Neuron (in vitro differentiated cells): ENCODE measurements around the gene DLGAP5.

Experiments used
- H2AFZ ChIP-seq: one replicate; pipeline ENCODE4 v1.6.1; 2013; ENCODE audit warnings: low read depth, mild to moderate bottlenecking, inconsistent platforms, low read length, moderate library complexity
- H3K27me3 ChIP-seq: one replicate; pipeline ENCODE4 v1.6.1; 2013; ENCODE audit warnings: low read length; ENCODE audit not compliant: insufficient read depth
- H3K36me3 ChIP-seq: one replicate; pipeline ENCODE4 v1.6.1; 2013; ENCODE audit warnings: low read length; ENCODE audit not compliant: insufficient read depth
- H3K4me1 ChIP-seq: one replicate; pipeline ENCODE4 v1.6.1; 2013; ENCODE audit warnings: low read length; ENCODE audit not compliant: insufficient read depth
- H3K4me3 ChIP-seq: 2 replicates; pipeline ENCODE4 v1.5.1; 2013; ENCODE audit warnings: mild to moderate bottlenecking, low read length, moderate library complexity
- H3K9me3 ChIP-seq: one replicate; pipeline ENCODE4 v1.6.1; 2013; ENCODE audit warnings: low read length

DLGAP5 gene

GRCh38 chr14:55107766-55108554, 83.4 kb downstream of the DLGAP5 start:
- Histone ChIP-seq H3K9me3 (peaks cover 2% of the 10 kb centered on the region), H2AFZ (peak overlapping the region; percentile 21), H3K4me3 (no peak overlapping the region), H3K27me3 (no peaks in the 10 kb centered on the region), H3K36me3 (no peaks in the 10 kb centered on the region), H3K4me1 (peaks cover 14% of the 10 kb centered on the region)

GRCh38 chr14:55105991-55106390, 85.4 kb downstream of the DLGAP5 start:
- peaks cover 2% of the 10 kb centered on the region for H3K9me3 ChIP-seq
- no peaks in the 10 kb centered on the region for H3K36me3 ChIP-seq
- no peaks in the 10 kb centered on the region for H3K27me3 ChIP-seq
- H3K4me1 ChIP-seq = peaks cover 27% of the 10 kb centered on the region
- H2AFZ ChIP-seq = no peak overlapping the region
- no peak overlapping the region for H3K4me3 ChIP-seq

- Histone ChIP-seq H3K27me3 (no peaks in the 10 kb centered on the region), H3K9me3 (peaks cover 2% of the 10 kb centered on the region), H3K4me3 (no peak overlapping the region), H3K36me3 (no peaks in the 10 kb centered on the region), H3K4me1 (peaks cover 27% of the 10 kb centered on the region), H2AFZ (no peak overlapping the region)
Observed at GRCh38 chr14:55103971-55104954, 87.1 kb downstream of the DLGAP5 start.

- peaks cover 2% of the 10 kb centered on the region for H3K9me3 ChIP-seq
- peaks cover 26% of the 10 kb centered on the region for H3K4me1 ChIP-seq
- no peaks in the 10 kb centered on the region for H3K36me3 ChIP-seq
- H2AFZ ChIP-seq = peak overlapping the region; percentile 52
- H3K27me3 ChIP-seq = no peaks in the 10 kb centered on the region
- H3K4me3 ChIP-seq = peak overlapping the region; percentile 23
Observed at GRCh38 chr14:55103005-55103640, 88.3 kb downstream of the DLGAP5 start.

GRCh38 chr14:55102141-55102621, 89.2 kb downstream of the DLGAP5 start:
- Histone ChIP-seq H3K4me3 (peak overlapping the region; percentile 23), H3K4me1 (peaks cover 19% of the 10 kb centered on the region)

GRCh38 chr14:55101698-55102097, 89.7 kb downstream of the DLGAP5 start:
- H2AFZ ChIP-seq = no peak overlapping the region
- peaks cover 19% of the 10 kb centered on the region for H3K4me1 ChIP-seq

More at GRCh38 chr14:55102141-55102621, 89.2 kb downstream of the DLGAP5 start:
- H3K27me3 ChIP-seq = no peaks in the 10 kb centered on the region
- H3K36me3 ChIP-seq = no peaks in the 10 kb centered on the region
- peaks cover 2% of the 10 kb centered on the region for H3K9me3 ChIP-seq
- peak overlapping the region; percentile 52 for H2AFZ ChIP-seq

GRCh38 chr14:55099756-55100155, 91.6 kb downstream of the DLGAP5 start:
- no peak overlapping the region for H2AFZ ChIP-seq
- peaks cover 2% of the 10 kb centered on the region for H3K9me3 ChIP-seq
- no peak overlapping the region for H3K4me3 ChIP-seq
- H3K36me3 ChIP-seq = no peaks in the 10 kb centered on the region
- peaks cover 19% of the 10 kb centered on the region for H3K4me1 ChIP-seq
- H3K27me3 ChIP-seq = no peaks in the 10 kb centered on the region

More at GRCh38 chr14:55101698-55102097, 89.7 kb downstream of the DLGAP5 start:
- no peaks in the 10 kb centered on the region for H3K27me3 ChIP-seq
- H3K36me3 ChIP-seq = no peaks in the 10 kb centered on the region
- H3K9me3 ChIP-seq = peaks cover 2% of the 10 kb centered on the region
- no peak overlapping the region for H3K4me3 ChIP-seq

GRCh38 chr14:55098561-55098898, 92.9 kb downstream of the DLGAP5 start:
- no peaks in the 10 kb centered on the region for H3K9me3 ChIP-seq
- no peaks in the 10 kb centered on the region for H3K27me3 ChIP-seq
- no peak overlapping the region for H3K4me3 ChIP-seq
- no peaks in the 10 kb centered on the region for H3K36me3 ChIP-seq
- H3K4me1 ChIP-seq = peaks cover 19% of the 10 kb centered on the region
- H2AFZ ChIP-seq = no peak overlapping the region
